Raji (cell line): ENCODE measurements around the gene MXI1.

Source experiments
- POLR2A ChIP-seq: IDR thresholded peaks from 2 replicates; pipeline ENCODE4 v1.6.1; 2011; ENCODE audit warnings: low read depth, low read length, control low read depth; ENCODE audit not compliant: insufficient read depth

Gene MXI1

DNA sequence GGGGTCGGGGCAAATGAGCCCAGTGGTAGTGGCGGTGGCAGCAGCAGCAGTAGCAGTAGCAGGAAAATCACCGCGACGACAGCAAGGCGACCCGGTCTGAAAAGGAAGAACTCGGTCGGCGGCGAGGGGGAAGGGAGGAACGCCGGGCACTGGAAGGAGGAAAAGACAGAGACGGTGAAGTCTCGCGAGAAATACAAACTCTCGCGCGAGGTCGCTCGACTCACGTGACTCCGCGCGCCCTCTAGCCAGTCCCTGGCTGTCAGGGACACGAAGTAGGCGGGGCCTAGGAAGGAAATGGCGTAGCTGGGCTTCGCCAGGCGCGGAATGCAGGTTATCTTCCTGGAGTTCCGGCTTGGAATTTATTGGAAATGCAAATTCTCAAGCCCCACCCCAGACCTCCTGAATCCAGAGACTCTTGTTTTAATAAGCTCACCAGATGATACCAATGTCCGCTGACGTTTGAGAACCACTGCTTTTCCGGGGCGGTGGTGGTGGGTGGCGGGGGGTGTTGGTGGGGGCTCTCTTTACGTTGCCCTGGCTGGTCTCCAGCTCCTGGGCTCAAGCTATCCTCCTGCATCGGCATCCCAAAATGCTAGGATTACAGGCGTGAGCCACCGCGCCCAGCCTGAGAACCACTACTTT, 97.5 kb downstream of the MXI1 start, which contains the start of gene SMNDC1:
Gene SMNDC1, minus strand, starts transcription at position 141 of the 642 bp plus-strand sequence. CDS start 1,333 bp downstream, outside the sequence.
- peak; percentile 89 for TF ChIP-seq POLR2A

DNA sequence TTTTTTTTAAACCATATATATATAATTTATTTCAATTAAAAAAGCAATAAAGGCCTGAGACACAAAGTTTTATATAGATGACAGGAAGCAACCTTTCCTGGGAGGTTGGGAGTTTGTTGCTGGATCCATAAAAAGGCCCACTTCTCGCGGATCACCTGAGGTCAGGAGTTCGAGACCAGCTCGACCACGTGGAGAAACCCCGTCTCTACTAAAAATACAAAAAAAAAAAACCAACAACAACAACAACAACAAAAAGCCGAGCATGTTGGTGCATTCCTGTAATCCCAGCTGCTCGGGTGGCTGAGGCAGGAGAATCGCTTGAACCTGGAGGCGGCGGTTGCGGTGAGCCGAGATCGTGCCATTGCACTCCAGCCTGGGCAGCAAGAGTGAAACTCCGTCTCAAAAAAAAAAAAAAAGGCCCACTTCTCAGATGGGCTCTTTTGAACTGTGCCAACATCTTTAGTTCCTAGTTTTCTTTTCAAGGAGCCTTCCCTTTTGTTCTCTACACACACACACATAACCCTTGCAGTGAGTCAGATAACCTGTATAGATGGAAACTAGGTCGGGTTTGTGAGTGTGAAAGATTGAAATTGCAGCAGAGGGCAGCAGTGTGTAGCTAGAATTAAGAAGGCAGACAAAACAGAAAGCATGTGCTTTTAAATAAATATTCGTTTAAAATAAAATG, 98.5 kb downstream of the MXI1 start:
- no peak for TF ChIP-seq POLR2A

DNA sequence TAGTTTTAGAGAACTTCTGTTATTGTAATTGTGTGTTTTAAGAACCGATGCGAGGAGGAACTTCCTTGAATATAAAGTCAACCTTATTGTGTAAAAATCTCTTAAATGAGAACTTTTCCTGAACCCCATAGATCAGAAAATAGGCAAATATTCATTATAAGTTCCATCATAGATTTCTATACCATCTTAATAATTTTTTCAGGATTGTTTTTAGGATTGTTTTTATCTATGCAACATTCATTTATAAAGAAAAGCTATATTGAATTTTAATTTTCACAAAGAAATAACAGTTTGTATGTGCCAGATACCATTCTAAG, 99.0 kb downstream of the MXI1 start:
- TF ChIP-seq POLR2A = no peak

DNA sequence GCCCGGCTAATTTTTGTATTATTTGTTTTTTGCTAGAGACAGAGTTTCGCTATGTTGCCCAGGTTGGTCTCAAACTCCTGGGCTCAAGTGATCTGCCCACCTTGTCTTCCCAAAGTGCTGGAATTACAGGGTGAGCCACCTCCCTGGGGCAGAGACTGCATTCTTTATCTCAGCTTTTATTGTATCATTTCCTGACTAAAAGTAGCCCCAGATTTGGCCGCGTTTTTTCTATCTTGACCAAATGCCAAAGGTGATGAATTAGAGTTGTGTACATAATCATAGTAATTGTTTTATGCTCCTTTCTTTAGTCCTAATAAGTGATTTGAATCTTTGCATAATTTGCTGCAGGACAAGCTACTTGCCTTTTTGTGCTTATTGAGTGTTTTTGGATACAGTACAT, 100.4 kb downstream of the MXI1 start:
- TF ChIP-seq POLR2A = no peak

DNA sequence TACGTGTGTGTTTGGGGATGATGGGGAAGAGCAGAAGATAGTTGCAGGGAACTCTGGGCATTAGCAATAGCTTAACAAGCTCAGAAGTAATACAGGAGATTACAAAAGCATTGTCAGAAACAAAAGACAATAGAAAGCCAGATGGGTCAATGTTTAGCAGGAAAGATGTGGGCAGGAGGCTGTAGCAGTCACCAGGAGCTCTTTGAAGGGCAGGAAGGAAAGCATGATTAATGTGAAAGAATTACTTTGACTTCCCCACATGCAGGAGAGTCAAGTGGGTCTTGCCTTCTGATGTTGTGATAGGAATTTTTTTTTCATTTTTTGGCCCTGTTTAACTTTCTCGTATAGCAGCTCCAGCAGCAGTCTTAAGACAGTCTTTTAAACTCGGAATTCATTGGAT, 103.3 kb downstream of the MXI1 start:
- TF ChIP-seq POLR2A = no peak

DNA sequence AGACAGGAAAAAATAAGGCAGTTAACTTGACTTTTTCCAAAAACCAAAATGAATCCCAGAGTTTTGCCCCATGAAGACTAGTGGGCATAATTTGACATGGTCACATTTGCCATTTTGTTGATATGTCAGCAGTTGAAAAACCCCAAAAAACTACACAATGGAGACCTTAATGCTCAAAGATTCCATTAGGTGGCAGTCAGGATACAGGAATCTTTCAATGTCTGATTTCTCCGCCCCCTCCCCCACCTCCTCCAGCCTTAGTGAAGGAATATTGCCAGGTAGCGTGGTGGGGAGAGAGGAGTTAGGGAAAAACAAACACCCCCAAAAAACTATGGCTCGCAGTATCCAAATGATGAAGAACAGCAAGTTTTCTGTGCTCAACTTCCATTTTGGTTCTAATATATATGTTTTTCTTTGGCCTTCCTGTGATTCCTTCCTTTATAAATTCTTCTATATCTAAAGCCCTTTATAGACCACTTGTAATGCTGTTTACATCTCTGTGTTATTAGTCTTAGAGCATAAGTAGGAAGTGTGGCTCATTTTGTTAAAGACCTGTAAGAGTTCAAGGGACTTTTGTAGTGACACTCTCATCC, 104.0 kb downstream of the MXI1 start:
- no peak for TF ChIP-seq POLR2A

DNA sequence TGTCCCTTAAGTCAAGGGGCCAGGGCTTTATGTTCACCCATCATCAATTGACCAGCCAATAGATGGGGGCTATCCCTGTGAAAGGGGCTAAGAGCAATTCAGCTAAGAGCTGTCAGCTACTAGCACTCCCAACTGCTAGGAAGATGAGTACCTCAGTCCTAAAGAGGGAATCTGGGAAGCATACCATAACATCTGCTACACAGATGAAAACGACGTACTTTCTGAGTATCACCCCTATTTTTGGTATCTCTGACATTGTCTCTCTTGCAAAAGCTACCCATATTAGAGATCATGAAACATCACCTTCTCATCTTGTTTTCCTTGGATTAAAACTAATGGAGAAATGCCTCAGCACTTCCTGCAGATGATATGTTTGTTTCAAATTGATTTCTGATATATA, 104.8 kb downstream of the MXI1 start:
- no peak for TF ChIP-seq POLR2A

DNA sequence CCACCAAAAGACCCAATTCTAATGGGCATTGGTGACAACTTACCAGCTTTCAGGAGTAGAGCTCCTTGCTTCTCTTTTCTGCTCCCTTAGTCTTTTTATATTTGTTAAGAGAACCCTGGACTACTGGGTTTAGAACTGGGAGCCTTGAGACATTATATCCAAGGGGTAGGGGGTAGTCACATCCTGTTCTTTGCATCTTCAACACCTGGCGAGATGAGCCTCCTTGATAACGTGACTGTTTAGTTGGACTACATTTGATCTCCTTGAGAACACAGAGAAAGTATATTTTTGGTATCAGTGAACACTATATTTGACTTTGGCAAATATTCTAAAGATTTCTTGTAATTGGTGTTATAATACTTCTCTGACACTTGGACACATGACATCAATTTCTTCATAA, 106.3 kb downstream of the MXI1 start:
- no peak for TF ChIP-seq POLR2A

DNA sequence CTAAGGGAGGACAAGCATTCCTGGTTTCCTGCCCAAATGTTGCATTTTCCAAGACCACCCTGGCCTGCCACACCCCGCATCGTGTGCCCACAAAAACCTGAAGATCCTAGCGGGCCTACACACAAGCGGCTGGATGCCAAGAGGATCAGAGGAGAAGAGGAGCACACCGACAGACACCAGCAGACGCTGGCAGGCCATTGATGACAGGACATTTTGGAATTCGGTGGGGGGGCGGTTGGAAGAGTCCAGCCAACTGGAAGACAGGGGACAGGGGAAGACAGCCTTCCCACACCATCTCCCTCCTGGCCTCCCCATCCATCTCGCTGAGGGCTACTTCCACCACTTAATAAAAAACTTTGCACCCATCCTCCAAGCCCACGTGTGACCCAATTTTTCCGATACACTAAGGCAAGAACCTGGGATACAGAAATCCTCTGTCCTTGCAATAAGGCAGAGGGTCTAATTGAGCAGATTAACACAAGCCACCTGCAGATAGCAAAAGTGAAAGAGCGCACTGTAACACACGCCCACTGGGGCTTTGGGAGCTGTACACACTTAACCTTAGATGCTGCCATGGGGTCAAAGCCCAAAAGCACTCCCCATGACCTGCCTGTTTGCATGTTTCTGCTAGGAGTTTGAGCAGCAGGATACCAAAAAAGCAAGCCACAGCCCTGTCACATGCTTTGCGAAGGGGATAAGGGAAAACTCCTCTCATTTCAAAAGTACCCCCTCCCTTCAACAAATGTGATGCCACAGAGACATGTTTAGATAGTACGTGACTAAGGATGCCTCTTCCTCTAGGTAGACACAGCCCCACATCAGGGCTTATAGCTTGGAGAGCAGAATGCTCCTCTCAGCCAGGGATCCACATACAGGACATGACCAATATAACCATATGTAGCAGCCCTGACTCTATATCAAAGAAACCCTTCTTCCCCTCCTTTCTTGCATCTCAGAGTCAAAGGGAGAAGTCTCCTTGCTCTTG, 110.8 kb downstream of the MXI1 start:
- TF ChIP-seq POLR2A = no peak

DNA sequence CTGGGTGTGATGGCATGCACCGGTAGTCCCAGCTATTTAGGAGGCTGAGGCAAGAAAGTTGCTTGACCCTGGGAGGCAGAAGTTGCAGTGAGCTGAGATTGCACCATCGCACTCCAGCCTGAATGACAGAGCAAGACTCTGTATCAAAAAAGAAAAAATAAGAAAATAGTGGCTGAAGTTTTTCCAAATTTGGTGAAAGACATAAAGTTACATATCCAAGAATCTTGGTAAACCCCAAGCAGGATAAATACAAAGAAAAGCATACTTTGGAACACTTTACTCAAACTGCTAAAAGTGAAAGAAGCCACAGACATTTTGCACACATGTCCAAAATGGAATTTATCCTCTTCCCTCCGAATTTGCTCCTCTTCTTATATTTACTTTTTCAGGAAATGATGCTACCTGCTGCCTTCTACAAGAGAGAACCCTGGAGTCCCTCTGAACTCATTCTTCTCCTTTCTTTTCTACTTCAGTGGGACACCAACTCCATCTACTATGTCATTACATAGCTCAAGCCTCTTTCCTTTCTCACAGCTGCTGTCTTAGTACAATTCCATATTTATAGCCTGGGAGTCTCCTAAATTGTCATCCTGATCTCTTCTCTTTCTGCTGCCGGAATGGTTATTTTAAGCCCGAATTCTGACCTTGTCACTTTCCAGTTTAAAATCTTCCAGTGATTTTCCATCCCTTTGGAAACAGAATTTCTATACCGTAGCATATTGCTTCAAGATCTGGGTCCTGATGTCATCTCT, 114.6 kb downstream of the MXI1 start:
- no peak for TF ChIP-seq POLR2A

DNA sequence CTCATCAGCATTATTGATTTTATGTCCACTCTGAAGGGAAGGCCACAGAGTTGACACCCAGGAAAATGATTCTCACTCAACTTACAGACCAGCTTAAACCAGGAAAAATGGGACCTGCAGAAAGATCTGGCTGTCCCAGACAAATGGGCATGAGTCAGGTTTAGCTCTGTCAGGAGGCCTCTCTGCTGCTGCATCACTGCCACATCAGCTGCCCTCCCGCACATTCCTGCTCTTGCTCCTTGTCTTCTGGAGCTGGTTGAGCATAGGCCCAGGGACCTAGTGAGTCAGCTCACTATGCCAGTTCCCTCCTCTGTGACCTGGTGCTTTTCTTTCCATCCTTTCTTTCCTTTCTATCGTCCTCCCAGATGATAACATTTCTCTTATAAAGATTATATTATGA, 116.1 kb downstream of the MXI1 start:
- no peak for TF ChIP-seq POLR2A

DNA sequence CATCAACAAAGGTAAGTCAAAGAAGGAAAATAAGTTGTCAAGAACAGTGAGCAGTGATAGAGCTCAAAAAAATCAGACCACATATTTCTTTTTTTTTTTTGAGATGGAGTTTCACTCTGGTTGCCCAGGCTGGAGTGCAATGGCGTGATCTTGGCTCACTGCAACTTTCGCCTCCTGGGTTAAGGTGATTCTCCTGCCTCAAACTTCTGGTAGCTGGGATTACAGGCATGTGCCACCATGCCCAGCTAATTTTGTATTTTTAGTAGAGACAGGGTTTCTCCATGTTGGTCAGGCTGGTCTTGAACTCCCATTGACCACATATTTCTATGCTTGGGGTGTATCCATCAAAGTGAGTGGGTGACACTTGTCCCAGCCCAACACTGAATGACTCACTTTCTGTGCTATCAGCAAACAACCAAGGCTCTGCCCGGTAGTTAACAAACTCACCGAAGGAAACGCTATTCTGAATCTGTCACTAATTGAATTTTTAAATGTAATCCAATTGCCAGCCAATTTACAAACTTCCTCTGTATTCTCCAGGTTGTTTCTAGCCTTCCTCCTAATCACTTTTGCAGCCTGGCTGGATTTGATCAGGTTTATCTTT, 116.9 kb downstream of the MXI1 start:
- TF ChIP-seq POLR2A = no peak

DNA sequence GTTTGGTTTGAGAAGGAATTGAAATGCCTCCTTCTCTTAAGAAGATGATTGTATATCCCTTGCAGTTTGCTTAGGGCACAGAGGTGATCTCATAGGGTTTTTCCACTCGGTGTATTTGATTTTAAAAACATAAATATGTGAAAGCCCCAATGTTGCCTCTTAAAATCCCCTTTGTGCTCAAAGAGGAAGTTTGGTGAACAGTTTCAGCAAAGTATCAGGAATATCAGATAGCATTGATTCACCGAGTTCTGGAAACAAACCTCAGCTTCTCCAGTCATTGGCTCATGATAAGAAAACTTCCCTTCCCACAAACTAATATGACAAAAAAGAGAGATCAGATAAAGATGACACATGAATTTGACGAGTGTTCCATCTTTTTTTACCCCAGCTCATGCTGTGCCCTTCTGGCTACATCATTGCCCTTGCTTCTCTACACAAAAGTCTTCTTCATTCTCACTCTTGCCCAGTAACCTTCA, 117.4 kb downstream of the MXI1 start:
- no peak for TF ChIP-seq POLR2A

DNA sequence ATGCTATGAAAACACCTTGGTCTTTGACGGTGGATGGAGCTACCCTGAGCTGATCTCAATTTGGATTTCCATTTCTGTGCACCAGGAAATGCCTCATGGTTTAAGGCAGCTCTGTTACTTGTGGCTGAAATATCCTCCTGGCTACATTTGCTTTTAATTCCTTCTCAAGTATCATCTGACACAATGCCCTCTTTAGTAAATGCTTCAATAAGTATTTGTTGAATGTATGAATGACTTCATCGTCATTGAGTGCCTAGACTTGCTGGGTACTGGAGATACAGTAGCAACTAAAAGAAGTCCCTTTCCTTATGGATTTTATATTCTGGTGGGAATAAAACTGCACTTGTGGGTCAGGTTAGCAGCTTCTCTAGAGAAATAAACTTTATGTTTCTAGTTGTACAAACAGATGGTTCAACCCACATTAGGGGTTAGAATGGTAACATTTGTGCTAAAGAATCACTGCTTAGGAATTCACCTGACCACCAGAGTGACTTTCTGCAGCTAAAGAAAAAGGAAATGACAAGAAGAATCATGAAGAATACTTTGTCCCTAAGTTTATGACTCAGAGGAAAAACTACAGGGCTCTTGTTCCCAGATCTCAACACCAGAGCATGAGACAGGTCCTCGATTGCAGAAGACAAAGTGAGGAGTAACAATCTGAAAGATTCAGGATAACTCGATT, 119.1 kb downstream of the MXI1 start:
- no peak for TF ChIP-seq POLR2A

DNA sequence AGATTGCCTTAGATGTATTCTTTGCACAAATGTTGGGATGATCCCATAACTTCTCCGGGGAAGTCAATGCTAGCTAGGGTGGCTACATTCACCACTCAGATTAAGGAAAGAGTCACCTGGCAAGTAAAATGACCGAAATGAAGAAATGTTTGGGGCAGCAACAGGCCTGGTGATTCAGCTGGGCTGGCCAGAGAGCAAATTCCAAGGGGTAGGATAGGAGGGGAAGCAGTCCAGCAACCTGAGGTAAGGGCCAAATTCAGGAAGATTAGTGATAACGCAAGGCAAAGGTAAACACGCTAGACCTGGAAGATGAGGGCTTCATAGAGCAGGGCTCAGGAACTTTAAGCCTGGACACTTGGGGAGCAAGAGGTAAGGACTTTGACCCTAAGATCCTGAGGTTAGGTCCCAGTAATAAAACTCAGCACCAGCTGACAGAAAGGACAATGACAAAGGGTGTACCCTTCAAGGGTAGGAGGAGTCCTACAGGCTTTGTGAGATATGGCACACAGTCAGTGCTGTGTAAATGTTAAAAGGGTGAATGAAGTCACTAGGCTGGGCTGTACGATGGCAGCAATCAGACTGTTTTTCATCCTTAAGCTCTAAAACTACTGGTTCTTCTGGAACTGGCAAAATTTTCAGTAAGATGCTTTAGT, 120.0 kb downstream of the MXI1 start:
- no peak for TF ChIP-seq POLR2A
